Endothelial cell of umbilical vein (primary cell): ENCODE measurements around the gene PCBP1.

Experiments used
- CTCF ChIP-seq, 2 donors: IDR thresholded peaks; 1 replicate in 1 of 2; 2 replicates in 1 of 2; pipeline ENCODE4 v1.5.1; 2011; ENCODE audit warnings: low read length in 2 of 2, mild to moderate bottlenecking in 2 of 2, moderate library complexity in 2 of 2, control low read depth in 1 of 2, inconsistent platforms in 1 of 2, low read depth in 1 of 2; ENCODE audit not compliant: insufficient read depth in 1 of 2; ENCODE audit errors: extremely low read depth in 1 of 2
- GATA2 ChIP-seq: IDR thresholded peaks from 2 replicates; pipeline ENCODE4 v1.7.0; 2011; ENCODE audit warnings: low read depth, mild to moderate bottlenecking, moderate library complexity, mixed read lengths, low read length; ENCODE audit not compliant: insufficient read length, insufficient read depth
- MAX ChIP-seq: IDR thresholded peaks from 2 replicates; pipeline ENCODE4 v1.6.1; 2011; ENCODE audit not compliant: insufficient read depth, insufficient read length
- MYC ChIP-seq: IDR thresholded peaks from one replicate; pipeline ENCODE4 v1.6.1; 2011; ENCODE audit warnings: mild to moderate bottlenecking, low read depth, low read length
- POLR2A ChIP-seq: IDR thresholded peaks from 2 replicates; pipeline ENCODE4 v1.6.1; 2012; ENCODE audit warnings: low read depth, mild to moderate bottlenecking, control low read depth, low read length
- POLR2AphosphoS5 ChIP-seq: IDR thresholded peaks from 2 replicates; pipeline ENCODE4 v1.6.1; 2012; ENCODE audit warnings: low read depth, mild to moderate bottlenecking, control low read depth, low read length, moderate library complexity; ENCODE audit not compliant: insufficient read depth

GRCh38 chr2:70041663-70042062 is 45.6 kb upstream of the PCBP1 start:
- TF ChIP-seq MAX = no peak
- TF ChIP-seq CTCF (IDR thresholded peaks at IDR 0.05; ENCODE audit: extremely low read depth in 1 of 2, insufficient read depth in 1 of 2, low read depth in 1 of 2, low read length in 2 of 2) = no peak
- TF ChIP-seq GATA2 = no peak
- TF ChIP-seq POLR2A = no peak
- no peak for TF ChIP-seq POLR2AphosphoS5
- TF ChIP-seq MYC = no peak
